GM21786 (cell line): Measurements from ENCODE around the gene VANGL1.
A peak's percentile ranks its signal among the peaks of the same experiment; 100 is the strongest.

Experiments
- ATAC-seq: cut with Tn5 transposase; IDR thresholded peaks from one replicate; pipeline ENCODE4 v1.9.1; 2021; ENCODE audit not compliant: unreplicated experiment

The VANGL1 gene

DNA sequence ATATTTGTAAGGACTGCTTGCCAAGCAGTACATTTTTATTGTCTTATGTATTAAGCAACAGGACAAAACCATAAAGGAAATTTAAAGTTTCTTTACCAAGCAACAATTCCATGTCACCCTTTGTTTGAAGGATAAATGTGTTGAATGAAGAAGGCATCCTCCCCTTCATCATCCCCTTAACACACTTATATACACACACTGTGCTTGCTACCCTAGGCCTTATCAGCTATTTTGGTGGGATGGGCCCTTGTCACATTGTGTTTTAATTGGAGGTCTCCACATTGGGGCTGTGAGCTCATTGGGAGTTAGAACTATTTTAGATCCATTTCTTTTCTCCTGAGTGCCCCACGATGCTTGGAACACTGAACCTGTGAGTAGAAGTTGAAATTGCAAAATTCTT is 1.9 kb downstream of the VANGL1 start:
- no peak for ATAC-seq

DNA sequence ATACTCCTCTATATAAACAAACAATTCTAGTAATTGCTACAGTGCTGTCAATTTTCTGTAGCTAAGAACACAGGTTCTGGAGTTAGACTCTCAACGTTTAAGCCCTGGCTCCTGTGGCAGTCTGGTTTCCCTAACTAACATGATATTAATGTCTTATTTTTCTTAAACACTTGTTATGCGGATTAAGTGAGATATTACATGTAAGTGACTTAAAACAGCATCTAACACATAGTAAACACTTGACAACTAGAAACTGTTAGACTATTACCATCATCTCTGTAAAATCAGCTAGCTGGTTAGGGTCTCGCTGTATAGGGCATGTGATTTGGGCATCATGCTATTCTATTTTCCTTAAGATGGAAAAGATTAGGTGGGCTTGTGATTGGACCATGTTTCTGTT is 2.3 kb downstream of the VANGL1 start:
- no peak for ATAC-seq

DNA sequence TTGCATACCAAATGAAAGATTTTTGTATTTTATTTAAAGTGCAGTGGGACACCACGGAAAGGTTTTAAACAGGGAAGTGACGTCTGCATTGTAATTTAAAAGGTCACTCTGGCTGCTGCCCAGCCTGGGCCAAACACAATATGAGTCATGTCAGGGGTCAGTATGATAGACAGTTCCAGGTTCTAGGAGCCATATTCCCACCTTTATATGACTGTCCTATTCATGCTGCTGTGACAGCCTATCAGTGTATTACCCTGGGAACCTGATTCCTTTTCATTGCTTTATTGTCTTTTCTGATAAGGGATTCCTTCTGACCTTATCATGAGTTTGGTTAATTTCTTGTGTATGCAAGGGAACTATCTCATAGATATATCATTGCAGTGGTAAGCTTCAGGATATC is 5.3 kb downstream of the VANGL1 start:
- no peak for ATAC-seq

DNA sequence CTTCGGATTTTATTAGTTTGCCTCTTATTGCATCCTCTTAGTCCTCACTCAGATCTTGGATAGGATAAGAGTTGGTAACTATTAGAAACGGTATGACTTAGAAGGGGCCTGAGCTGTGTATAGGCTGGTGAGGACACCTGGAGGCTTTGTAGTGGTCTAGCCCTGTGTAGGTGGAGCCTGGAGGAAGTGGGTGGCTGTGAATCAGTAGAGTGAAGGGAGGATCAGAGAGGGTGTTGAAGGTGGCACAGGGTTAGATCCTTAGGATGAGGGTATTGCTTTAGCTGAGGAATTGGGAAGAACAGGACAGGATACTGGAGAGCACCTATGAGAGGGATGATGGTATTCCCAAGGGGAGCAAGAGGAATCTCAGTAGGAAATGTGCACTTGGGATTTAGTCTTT is 5.7 kb downstream of the VANGL1 start:
- no peak for ATAC-seq

DNA sequence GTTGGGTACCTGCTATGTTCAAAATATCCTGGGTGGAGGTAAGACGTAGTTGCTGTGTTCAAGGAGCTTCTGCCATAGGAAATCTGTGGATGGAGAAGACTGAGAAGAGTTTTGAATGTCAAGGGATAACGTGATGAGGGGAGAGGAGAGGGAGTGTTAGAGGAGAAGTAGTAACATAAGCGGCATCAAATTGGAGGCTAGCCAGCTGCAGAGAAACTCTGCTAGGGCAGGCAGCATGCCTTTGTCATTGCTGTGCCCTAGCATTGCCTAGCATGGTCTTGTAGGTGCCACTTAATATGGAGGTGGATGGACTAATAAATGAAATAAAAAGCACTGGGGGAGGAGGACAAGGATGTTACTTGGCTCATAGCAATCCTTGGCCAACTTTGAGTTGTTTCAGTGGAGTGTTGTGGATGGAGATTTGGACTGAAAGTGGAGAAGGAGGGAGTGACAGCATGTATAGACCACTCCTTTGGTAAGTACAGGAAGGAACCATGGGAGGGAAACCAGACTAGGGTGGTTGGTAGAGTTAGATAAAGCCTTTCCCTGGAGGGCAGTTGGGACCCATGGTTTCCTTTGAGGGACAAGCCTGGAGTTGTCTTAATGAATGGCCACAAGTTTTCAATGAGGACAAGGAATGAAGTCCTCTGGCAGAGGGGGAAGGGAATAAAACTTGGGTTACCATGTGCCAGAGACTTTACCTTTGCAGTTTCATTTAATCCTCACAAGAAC is 6.3 kb downstream of the VANGL1 start:
- ATAC-seq, result no peak

DNA sequence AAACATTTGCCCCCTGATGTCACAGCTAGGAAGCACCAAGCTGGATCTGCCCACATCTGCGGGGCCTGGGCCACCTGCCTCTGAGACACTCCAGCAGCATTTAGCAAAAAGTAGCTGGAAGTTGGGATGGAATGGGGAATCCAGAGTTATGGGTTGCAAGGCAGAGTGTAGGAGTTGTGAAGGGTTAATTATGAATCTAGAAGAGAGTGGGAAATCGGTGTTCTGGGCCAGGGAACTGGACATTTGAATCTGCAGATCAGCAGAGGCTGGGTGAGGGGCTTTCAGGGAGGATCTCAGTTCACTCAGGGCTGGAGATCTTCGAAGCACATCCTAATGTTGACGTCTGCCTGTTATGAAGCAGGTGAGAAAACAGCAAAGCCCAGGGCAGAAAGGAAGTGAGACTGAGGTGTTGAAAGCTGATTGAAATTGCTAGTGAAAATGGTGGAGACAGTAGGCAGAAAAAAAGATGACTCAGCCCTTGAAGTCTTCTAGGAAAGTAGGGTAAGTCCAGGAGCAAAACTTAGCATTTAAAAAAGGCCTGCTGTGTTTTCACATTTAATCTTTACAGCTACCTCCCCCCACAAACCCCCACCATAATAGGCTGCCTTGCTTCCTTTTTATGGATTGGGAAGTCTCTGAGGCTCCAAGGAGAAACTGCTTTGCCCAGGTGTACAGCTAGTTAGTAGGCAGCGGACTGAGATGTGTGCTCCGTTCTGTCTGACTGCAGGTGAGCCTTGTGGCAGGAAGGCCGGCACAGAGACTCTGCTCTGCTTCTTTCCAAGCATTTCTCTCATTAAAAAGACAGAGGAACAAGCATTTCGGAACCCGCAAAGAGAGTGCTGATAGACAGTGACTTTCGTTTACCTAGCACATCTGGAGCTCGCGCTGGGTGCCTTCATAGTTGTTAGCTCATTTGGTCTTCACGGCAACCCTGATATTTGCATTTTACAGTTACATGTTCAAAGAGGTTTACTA is 7.2 kb downstream of the VANGL1 start:
- peak; percentile 91 for ATAC-seq

DNA sequence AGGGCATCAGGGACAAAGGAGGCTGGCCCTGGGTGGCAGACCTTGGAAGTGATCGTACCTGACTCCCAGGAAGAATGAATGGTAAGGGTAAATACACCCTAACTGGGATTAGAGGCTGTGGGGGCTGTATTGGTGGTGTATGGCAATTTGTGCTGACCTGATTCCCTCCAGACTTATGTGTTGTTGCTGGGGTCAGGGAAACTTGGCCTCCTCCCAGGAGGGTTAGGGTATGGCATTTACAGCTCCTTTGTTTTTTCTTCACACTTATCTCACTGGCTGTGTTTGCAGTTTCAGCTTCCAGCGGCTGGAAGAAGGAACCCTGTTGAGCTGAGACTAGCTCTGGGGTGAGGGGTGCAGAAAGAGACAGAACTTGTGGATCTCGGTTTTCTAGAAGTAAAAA is 8.2 kb downstream of the VANGL1 start:
- ATAC-seq, result no peak

DNA sequence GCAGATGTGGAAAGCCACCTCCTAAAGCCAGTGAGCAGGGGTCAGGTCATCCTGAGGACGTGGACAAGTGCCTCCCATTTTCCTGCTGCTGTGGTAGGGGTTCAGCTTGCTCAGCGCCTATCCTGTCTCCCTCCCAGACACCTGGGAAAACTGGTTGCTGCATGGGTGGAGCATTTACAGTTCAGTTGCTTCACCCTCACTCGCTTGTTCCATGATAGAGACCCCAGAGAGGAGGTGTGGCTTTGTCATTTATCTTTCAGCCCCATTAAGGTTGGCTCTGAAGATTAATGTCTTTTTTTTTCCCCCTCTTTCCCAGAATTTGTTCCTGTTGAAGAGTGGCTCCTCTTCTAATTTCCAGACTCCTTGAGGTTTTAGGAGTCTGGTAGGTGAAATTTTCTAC is 9.2 kb downstream of the VANGL1 start:
- ATAC-seq, result no peak

DNA sequence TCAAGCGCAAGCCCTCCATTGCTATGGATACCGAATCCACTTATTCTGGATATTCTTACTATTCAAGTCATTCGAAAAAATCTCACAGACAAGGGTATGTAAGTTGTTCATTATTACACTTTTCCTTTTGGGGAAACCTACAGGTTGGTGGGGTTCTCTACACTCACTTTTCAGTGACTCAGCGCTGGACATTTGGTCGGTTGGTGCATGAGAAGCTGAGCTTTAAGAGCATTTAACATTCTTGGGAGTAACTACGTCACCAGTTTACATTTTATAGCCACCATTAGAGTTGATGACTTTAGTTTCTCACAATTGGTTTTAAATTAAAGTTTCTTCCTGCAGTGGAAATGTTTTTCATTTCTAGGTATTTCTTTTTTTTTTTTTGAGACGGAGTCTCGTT is 9.6 kb downstream of the VANGL1 start:
- ATAC-seq, result no peak

DNA sequence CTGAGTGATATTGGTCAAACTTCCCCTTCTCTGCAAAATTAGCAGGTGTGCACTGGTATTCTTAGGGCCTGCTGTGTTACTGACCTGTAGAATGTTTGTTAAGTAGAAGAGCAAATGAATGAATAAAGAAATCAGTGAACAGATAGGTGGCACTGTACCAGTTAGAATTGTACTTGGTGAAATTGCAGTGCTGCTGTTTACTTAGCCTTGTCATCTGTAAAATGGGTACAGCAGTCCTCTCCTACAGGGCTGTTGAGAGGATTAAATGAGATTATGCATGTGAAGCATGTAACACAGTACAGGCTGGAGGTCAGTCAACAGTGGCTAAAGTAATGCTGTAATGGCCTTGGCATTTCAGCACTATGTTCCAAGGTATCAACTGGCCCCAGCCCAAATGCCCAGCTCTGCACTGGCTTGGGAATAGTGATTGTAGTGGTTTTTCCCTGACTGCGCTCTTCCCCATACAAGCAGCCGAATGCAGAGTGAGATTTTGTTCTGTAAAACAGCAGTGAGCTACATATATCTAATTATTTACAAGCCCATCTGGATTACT is 10.5 kb downstream of the VANGL1 start:
- no peak for ATAC-seq

DNA sequence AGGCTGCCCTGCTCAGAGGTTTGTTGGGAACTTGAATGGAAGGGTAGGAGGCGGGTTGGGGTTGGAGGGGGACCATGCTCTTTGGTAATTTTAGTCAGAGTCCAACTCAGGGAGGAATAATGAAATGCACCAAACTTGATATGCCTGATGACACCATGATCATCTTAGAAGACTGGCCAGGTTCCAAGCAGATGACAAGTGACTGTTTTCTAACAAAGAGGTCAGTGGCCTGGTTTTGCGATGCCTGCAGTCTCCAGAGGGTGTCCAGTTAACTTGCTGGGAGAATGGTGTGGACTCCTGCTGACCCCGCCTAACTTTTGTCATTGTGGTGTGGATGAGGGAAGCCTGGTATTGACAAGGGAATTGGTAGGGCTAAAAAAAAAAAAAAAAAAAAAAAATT is 12.4 kb downstream of the VANGL1 start:
- ATAC-seq, result no peak

DNA sequence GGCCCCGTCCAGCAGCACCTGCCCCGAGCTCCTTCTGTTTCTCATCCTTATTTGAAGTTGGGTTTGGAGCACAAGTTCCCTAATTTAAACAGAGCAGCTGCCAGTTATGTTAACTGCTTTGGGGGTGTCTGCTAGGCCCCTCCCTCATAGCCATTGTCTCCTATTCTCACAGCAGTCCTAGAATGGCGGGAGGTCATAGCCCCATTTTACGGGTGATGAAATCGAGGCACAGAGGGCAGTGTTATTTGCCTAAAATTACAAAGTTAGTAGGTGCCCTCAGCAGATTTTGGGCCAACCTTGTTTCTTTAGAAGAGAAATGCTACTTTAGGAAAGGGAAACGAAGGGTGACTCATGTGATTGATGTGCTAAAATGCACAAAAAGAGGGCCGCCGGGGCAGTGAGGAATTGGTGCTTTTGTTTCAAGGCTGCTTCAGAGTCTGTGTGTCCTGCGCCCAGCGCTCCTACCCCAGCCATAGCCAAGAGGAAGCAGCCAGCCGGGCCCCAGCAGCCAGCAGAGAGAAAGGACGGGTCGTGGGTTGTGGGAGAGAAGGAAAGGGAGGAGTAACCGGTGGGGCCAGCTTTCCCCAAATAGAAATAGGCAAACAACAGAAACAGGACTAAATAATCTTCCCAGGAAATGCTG is 13.0 kb downstream of the VANGL1 start:
- ATAC-seq, result no peak

DNA sequence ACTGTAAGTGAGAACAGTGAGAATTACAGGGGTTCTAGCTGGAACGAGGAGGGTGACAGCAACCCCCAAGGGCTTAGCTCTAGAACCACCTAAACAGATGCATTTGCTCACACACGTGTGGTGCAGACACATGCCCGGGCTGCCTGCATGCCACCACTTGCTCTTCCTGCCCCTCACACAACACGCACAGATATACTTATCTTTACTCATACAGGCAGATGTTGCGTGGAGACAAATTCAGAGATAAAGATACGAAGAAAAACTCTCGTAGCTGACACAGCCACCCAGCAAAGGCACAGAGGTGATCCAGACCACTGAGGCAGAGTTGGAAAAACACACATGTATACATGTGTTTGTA is 13.5 kb downstream of the VANGL1 start:
- ATAC-seq, result no peak

DNA sequence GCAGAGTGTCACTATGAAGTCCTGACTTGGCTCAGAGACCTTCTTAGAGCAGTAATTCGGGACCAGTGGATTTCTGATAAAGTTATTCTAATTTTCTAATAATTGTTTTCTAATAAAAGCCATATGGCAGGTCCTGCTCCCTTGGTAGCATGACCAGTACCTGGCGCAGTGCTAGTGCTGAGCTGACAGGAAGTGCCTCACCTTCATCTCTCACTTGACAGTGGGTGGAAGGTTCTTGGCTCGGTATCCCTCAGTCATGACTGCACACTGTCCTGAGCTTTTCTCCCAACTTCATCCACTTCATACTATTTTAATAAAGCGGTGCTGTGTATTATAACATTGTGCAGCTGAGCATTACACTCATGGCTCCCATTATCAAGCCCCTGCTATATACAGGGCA is 14.1 kb downstream of the VANGL1 start:
- ATAC-seq, result no peak

DNA sequence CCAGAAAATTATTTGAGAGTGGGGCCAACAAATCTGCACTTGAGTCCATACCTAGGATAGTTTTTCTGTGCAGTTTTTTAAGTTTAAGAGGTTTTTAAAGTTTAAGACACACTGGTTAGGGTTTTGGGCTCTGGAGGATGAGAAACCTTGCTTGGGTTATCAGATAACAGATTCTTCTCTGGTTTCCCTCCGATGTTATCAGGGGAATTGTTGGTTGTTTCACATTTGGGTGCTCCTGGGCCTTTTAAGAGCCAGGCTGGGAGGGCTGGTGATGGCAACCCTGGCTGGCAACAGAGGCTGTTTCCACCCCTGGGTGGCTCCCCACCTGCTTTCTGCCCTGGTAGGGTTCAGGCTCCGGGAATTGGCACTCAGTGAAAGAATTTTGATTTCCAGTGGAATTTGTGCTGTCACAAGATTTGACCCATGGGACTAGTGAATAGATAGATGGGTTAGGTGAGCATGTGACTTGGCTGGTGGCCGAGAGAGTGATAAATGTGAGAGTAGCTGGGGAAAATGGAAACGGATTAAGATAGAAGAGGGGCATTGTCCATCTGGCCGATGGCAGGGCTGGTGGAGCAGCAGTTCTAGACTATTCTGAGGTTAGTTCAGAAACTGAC is 14.8 kb downstream of the VANGL1 start:
- ATAC-seq, result no peak

DNA sequence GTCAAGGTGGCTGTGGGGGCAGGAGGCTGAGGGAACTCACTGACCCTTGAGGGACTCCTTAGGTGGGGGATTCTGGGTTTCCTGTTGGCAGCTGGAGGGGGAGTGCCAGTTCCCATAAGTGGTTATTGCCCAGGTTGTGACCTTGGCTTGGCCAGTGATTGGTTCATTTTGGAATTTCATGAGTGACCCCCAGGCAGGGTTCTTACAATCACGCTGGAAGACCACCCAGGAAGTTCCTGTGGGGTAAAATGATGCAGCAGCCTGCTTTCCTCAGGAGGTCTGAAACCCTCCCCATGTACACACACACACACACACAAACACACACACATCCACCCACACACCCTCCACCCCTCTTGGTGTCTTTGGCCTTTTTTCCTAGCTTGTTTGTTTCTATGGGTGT is 16.9 kb downstream of the VANGL1 start:
- ATAC-seq, result no peak

DNA sequence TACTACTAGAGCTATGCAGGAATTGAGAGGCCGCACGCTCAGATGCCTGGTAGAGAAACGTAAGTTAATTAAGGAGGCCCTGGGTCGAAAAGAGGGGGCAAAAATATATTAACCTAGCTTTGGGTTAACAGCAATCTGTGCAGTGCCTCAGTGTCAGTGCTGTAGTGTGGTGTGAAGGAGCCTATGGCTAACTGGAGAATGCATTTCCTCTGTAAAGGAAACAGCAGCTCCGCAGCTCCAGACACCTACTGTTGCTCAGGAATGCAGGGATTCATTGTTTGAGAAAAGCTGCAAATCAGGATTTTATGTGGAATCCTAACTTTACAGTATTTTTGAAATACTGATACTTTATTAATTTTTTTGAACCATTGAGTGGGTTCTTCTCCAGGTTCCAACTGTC is 18.4 kb downstream of the VANGL1 start:
- ATAC-seq, result no peak

DNA sequence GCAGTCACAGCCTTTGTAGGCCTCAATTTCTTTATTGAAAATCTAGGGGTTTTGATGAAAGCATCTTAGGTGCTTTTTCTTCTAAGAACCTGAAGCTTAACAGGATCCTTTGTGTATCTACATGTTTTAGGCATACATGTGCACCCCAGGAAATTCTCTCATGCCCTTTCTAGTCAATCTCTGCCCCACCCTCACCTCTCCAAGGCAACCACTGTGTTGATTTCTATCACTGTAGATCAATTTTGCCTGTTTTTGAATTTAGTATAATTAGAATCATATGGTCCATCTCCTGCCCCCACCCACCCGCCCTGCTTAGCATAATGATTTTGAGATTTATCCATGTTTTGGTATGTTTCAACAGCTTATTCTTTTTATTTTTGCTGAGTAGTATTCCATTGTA is 19.4 kb downstream of the VANGL1 start:
- ATAC-seq, result no peak

DNA sequence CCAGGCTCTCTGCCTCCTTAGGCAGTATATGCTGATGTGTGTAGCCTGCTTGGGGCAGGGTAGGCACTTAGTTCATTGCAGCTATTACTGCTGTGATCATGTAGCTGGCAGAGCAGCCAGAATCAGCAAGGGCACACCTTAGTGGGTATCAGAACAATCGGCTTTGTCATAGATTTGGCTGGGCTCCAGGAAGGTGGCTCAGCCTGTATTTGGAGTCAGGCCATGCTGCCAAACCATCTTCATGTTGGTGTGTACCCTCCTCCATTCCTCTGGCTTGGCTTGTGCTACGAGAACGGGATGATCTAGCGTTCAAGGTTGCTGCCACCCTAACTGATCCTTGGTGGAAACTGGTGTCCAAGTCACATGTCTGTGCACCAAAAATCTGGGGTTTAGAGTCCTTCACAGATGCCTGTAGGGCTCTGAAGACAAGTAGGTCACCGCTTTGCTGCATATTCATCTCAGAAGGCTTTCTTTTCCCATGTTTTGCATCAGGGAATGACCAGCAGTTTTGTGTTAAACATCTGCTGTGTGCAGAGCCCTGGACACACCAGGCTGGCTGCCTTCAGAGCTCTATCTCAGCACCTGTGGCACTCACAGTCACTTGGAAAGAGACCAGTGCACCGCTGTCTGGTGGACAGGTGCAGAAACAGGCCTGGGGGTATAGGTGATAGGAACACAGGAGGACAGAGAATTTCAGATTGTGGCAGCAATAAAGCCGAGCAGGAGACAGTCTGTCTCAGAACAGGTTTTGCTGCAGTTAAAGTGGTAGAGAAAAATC is 23.7 kb downstream of the VANGL1 start:
- no peak for ATAC-seq

DNA sequence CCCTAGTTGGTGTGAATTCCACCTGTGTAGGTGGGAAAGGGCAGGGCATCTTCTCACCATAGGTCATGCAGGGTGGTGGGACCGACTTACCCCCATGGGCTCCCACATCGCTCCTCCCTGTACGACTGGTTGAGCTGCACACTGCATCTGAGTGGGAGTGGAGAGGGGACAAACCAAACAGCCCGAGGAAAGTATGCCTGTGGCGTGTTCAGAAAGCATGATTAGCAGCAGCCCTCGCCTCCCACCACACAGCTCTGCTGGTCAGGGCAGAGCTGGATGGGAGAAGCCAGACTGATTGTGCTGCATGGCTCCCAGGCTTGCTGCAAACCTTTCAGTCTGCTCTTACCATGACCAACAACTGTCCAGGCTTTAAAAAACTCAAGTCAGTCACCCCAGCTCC is 24.4 kb downstream of the VANGL1 start:
- ATAC-seq, result no peak
